PC-3 (cell line): ENCODE results near the gene PSKH1. TPM values are rescaled to one million over a fixed set of nuclear protein-coding genes. Genes with fewer than 3 reads are reported as not detected.

Experiments
- ATAC-seq: fragments of 200-7000 bp; cut with Tn5 transposase; 2 replicates; pipeline ENCODE4 v1.9.1; 2020; ENCODE audit warnings: mild to moderate bottlenecking, moderate library complexity
- BruUV-seq: library from RNA; stranded (reverse); fragments of 400-500 nt; replicated peaks from 2 replicates; lab custom pipeline; 2021; lab: Mats Ljungman, UMichigan
- CTCF ChIA-PET: fragments of 300-600 bp; sonication (Branson Sonifier 250); formaldehyde crosslinking; loops from one replicate; lab custom pipeline; 2022; ENCODE audit warnings: antibody characterized with exemption; lab: Charles Lee
- POLR2A ChIA-PET: fragments of 300-600 bp; sonication (Branson Sonifier 250); formaldehyde crosslinking; loops from one replicate; lab custom pipeline; 2022; ENCODE audit warnings: antibody characterized with exemption; ENCODE audit not compliant: unreplicated experiment; lab: Charles Lee
- DNase-seq: peaks from one replicate; pipeline ENCODE4 v3.0.0-alpha.2; 2015
- H2AFZ ChIP-seq: fragments of 300-600 bp; sonication (generic); 2 replicates; pipeline ENCODE4 v1.6.0; 2016; ENCODE audit warnings: antibody characterized with exemption, low read length
- H3F3A ChIP-seq: fragments of 300-600 bp; sonication (generic); one replicate; pipeline ENCODE4 v1.6.0; 2017; ENCODE audit warnings: antibody characterized with exemption, low read length, control low read depth, mild to moderate bottlenecking; ENCODE audit not compliant: unreplicated experiment
- H3K27ac ChIP-seq: fragments of 300-600 bp; sonication (generic); 2 replicates; pipeline ENCODE4 v1.5.1; 2016; ENCODE audit warnings: mild to moderate bottlenecking, low read length
- H3K27me3 ChIP-seq: fragments of 300-600 bp; sonication (generic); 2 replicates; pipeline ENCODE4 v1.6.1; 2016; ENCODE audit warnings: low read length, mixed read lengths
- H3K36me3 ChIP-seq: fragments of 300-600 bp; sonication (generic); 2 replicates; pipeline ENCODE4 v1.6.1; 2016; ENCODE audit warnings: low read depth, mixed run types, low read length, mixed read lengths
- H3K4me1 ChIP-seq: fragments of 300-600 bp; sonication (generic); 2 replicates; pipeline ENCODE4 v1.5.1; 2016; ENCODE audit warnings: low read length; ENCODE audit not compliant: insufficient read depth
- H3K4me2 ChIP-seq: fragments of 300-600 bp; sonication (generic); 2 replicates; pipeline ENCODE4 v1.6.0; 2016; ENCODE audit warnings: low read length
- H3K4me3 ChIP-seq: fragments of 300-600 bp; sonication (generic); 2 replicates; pipeline ENCODE4 v1.5.1; 2016; ENCODE audit warnings: mild to moderate bottlenecking, low read length, mixed read lengths
- H3K79me2 ChIP-seq: fragments of 300-600 bp; sonication (generic); 2 replicates; pipeline ENCODE4 v1.6.1; 2017; ENCODE audit warnings: low read length, mixed read lengths
- H3K9ac ChIP-seq: fragments of 300-600 bp; sonication (generic); 2 replicates; pipeline ENCODE4 v1.6.0; 2016; ENCODE audit warnings: mild to moderate bottlenecking, low read length
- H3K9me2 ChIP-seq: fragments of 300-600 bp; sonication (generic); replicated peaks from 2 replicates; pipeline ENCODE4 v1.6.1; 2016; ENCODE audit warnings: mixed run types, low read length, mixed read lengths
- H3K9me3 ChIP-seq: fragments of 300-600 bp; sonication (generic); 2 replicates; pipeline ENCODE4 v1.6.1; 2016; ENCODE audit warnings: low read length, mixed read lengths
- H4K20me1 ChIP-seq: fragments of 300-600 bp; sonication (generic); 2 replicates; pipeline ENCODE4 v1.6.1; 2016; ENCODE audit warnings: low read length, mixed read lengths
- CTCF ChIP-seq: fragments of 300-600 bp; sonication (generic); conservative IDR thresholded peaks from 2 replicates; pipeline ENCODE4 v1.5.1; 2017; ENCODE audit warnings: antibody characterized with exemption, low read depth, mild to moderate bottlenecking, low read length
- EZH2 ChIP-seq: fragments of 300-600 bp; sonication (generic); IDR thresholded peaks from one replicate; pipeline ENCODE4 v1.6.1; 2017; ENCODE audit warnings: antibody characterized with exemption, mild to moderate bottlenecking, low read length; ENCODE audit not compliant: unreplicated experiment
- EZH2phosphoT487 ChIP-seq: fragments of 300-600 bp; sonication (generic); IDR thresholded peaks from 2 replicates; pipeline ENCODE4 v1.6.1; 2018; ENCODE audit warnings: mild to moderate bottlenecking, antibody characterized with exemption, low read length, borderline replicate concordance
- intact Hi-C: fragments of 100-400 bp; cut with micrococcal nuclease; formaldehyde crosslinking; loops from 2 replicates; pipeline ENCODE4 v1.9.0; 2023
- total RNA-seq: library from RNA; depleted of rRNA; stranded (reverse); fragments of >200 nt; gene quantifications from 2 replicates; pipeline ENCODE4 v1.2.3, GENCODE V29; 2014

PSKH1 gene
- total RNA-seq, 1 experiment from 2014 or later = 6.6 TPM

- Histone ChIP-seq H4K20me1 (no peaks in the 10 kb centered on the region), H3K9ac (no peak overlapping the region), H3K27ac (no peak overlapping the region), H3K9me3 (no peaks in the 10 kb centered on the region), H3K79me2 (no peaks in the 10 kb centered on the region), H3F3A (no peaks in the 10 kb centered on the region), H3K9me2 (no peaks in the 10 kb centered on the region), H3K4me2 (no peak overlapping the region), H3K36me3 (no peaks in the 10 kb centered on the region), H3K4me3 (no peak overlapping the region), H3K4me1 (no peaks in the 10 kb centered on the region), H2AFZ (no peak overlapping the region), H3K27me3 (no peaks in the 10 kb centered on the region)
- no peak for ATAC-seq
- TSS peak; percentile 9 for BruUV-seq
- intact Hi-C loops = no loop called here
- ChIA-PET POLR2A (no interaction called here), CTCF (no interaction called here)
- TF ChIP-seq EZH2 (no peak), CTCF (no peak), EZH2phosphoT487 (no peak)
- no peak for DNase-seq
Measured at GRCh38 chr16:67944690-67945391, 51.8 kb downstream of the PSKH1 start.

- no peak for DNase-seq
- Histone ChIP-seq H3K9me2 (no peaks in the 10 kb centered on the region), H3K4me1 (no peaks in the 10 kb centered on the region), H3K27me3 (no peaks in the 10 kb centered on the region), H3K9me3 (no peaks in the 10 kb centered on the region), H3K4me2 (no peak overlapping the region), H3F3A (no peaks in the 10 kb centered on the region), H4K20me1 (no peaks in the 10 kb centered on the region), H2AFZ (no peak overlapping the region), H3K9ac (no peak overlapping the region), H3K36me3 (no peaks in the 10 kb centered on the region; the same call in 1 of the 2 replicates), H3K79me2 (no peaks in the 10 kb centered on the region), H3K4me3 (no peak overlapping the region), H3K27ac (no peak overlapping the region)
- intact Hi-C loops = no loop called here
- BruUV-seq = no TSS peak
- CTCF ChIA-PET = no interaction called here
- POLR2A ChIA-PET = no interaction called here
- TF ChIP-seq EZH2phosphoT487 (no peak), CTCF (no peak), EZH2 (no peak)
- no peak for ATAC-seq
Measured at GRCh38 chr16:67945392-67945933, 52.4 kb downstream of the PSKH1 start.

GRCh38 chr16:67946128-67946569, 53.1 kb downstream of the PSKH1 start:
- intact Hi-C loops = no loop called here
- TF ChIP-seq EZH2 (no peak), EZH2phosphoT487 (no peak), CTCF (no peak)
- Histone ChIP-seq H3K36me3 (no peaks in the 10 kb centered on the region; the same call in 1 of the 2 replicates), H3K4me1 (no peaks in the 10 kb centered on the region), H3K9me3 (no peaks in the 10 kb centered on the region), H3K9me2 (no peaks in the 10 kb centered on the region), H3K4me2 (no peak overlapping the region), H2AFZ (no peak overlapping the region), H3K27ac (no peak overlapping the region), H4K20me1 (no peaks in the 10 kb centered on the region), H3K9ac (no peak overlapping the region), H3K79me2 (no peaks in the 10 kb centered on the region), H3K4me3 (no peak overlapping the region), H3F3A (no peaks in the 10 kb centered on the region), H3K27me3 (no peaks in the 10 kb centered on the region)
- ChIA-PET CTCF (no interaction called here), POLR2A (no interaction called here)
- BruUV-seq = no TSS peak
- DNase-seq (no peak), ATAC-seq (no peak)
